Kidney (tissue), 14 donors: Measurements from ENCODE around the gene USP46. TPM values are rescaled to one million over a fixed set of nuclear protein-coding genes. Genes with fewer than 3 reads are reported as not detected.

Experiments used
- DNase-seq, 5 donors: peaks; one replicate each; pipeline ENCODE4 v3.0.0-alpha.2; 2013 to 2020
- FAIRE-seq: peaks from 2 replicates; lab custom pipeline; 2012; peaks lifted over from hg19 to GRCh38; lab: Jason Lieb, UNC
- H3K27ac ChIP-seq, 2 donors: one replicate each; pipeline ENCODE4 v1.7.0; 2013; ENCODE audit warnings: low read depth in 2 of 2, low read length in 2 of 2, inconsistent platforms in 1 of 2
- H3K27me3 ChIP-seq: one replicate; pipeline ENCODE4 v1.7.1; 2013; ENCODE audit warnings: low read length, inconsistent platforms; ENCODE audit not compliant: control insufficient read depth, insufficient read depth
- H3K36me3 ChIP-seq, 3 donors: one replicate each; pipeline versions ENCODE4 v1.7.0 to v1.7.1; 2013; ENCODE audit warnings: low read length in 3 of 3, control low read depth in 1 of 3, inconsistent platforms in 1 of 3; ENCODE audit not compliant: insufficient read depth in 3 of 3, control insufficient read depth in 2 of 3
- H3K4me1 ChIP-seq, 3 donors: one replicate each; pipeline versions ENCODE4 v1.7.0 to v1.7.1; 2013; ENCODE audit warnings: low read length in 3 of 3, inconsistent platforms in 1 of 3, low read depth in 1 of 3; ENCODE audit not compliant: control insufficient read depth in 2 of 3, insufficient read depth in 2 of 3
- H3K4me3 ChIP-seq, 3 donors: one replicate each; pipeline versions ENCODE4 v1.7.0 to v1.8.1; 2013; ENCODE audit warnings: low read length in 3 of 3, control low read depth in 1 of 3, inconsistent platforms in 1 of 3
- H3K9ac ChIP-seq, 3 donors: one replicate each; pipeline versions ENCODE4 v1.7.0 to v1.7.1; 2013; ENCODE audit warnings: low read length in 3 of 3, control low read depth in 1 of 3, inconsistent platforms in 1 of 3
- H3K9me3 ChIP-seq, 3 donors: one replicate each; pipeline versions ENCODE4 v1.7.0 to v1.7.1; 2013; ENCODE audit warnings: low read length in 3 of 3, control low read depth in 1 of 3, inconsistent platforms in 1 of 3; ENCODE audit not compliant: control insufficient read depth in 2 of 3, insufficient read depth in 1 of 3
- intact Hi-C: fragments of 100-400 bp; cut with DNase I; formaldehyde crosslinking; loops from one replicate; pipeline ENCODE4 v1.11.1; 2022
- polyA plus RNA-seq: library from polyadenylated mRNA; stranded (reverse); fragments of 350-450 nt; fragmentation: Illumina TruSeq; extraction: RNeasy Lipid Tissue Mini Kit (QIAGEN cat#74804); gene quantifications from one replicate; pipeline ENCODE4 v1.2.3, GENCODE V29; 2014; ENCODE audit warnings: low read depth, low replicate concordance; ENCODE audit not compliant: insufficient read depth
- total RNA-seq: library from RNA; stranded (reverse); fragmentation: NEBNext Ultra II Directional; extraction: Animal tissue kit (Norgen Biotek cat#: 25700); gene quantifications from one replicate; pipeline ENCODE4 v1.2.1, GENCODE V29; 2021
- TF ChIP-seq, protein P1 (sequence below): IDR thresholded peaks from 3 replicates; pipeline ENCODE4 v1.5.1; 2012; ENCODE audit warnings: mild to moderate bottlenecking, moderate library complexity, borderline replicate concordance; ENCODE audit not compliant: insufficient read depth; ENCODE audit errors: extremely low read depth
- donor health status: control.
- donor health status: control.
- donor health status: control.
- donor health status: control.
- donor health status: control.
- donor health status: DM: yes; HTN: yes; CAD: no.
- donor health status: Normal renal cell carcinoma (clear cell type).

USP46 gene
- total and polyA plus RNA-seq, 2 donors from 2014 or later = 8.2 to 16.9 TPM

- intact Hi-C loops = loop anchor here (5.0 kb wide), 1 partner anchor 433 kb away; no protein-coding TSS in a partner anchor
- DNase-seq (no peak), FAIRE-seq (no peak)
- H3K9me3 ChIP-seq = no peaks in the 10 kb centered on the region
- H3K36me3 ChIP-seq = no peaks in the 10 kb centered on the region
- H3K27ac ChIP-seq = no peak overlapping the region
- no peaks in the 10 kb centered on the region for H3K27me3 ChIP-seq
- TF ChIP-seq, protein P1, sequence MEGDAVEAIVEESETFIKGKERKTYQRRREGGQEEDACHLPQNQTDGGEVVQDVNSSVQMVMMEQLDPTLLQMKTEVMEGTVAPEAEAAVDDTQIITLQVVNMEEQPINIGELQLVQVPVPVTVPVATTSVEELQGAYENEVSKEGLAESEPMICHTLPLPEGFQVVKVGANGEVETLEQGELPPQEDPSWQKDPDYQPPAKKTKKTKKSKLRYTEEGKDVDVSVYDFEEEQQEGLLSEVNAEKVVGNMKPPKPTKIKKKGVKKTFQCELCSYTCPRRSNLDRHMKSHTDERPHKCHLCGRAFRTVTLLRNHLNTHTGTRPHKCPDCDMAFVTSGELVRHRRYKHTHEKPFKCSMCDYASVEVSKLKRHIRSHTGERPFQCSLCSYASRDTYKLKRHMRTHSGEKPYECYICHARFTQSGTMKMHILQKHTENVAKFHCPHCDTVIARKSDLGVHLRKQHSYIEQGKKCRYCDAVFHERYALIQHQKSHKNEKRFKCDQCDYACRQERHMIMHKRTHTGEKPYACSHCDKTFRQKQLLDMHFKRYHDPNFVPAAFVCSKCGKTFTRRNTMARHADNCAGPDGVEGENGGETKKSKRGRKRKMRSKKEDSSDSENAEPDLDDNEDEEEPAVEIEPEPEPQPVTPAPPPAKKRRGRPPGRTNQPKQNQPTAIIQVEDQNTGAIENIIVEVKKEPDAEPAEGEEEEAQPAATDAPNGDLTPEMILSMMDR = no peak
- H3K4me1 ChIP-seq = no peaks in the 10 kb centered on the region
- no peak overlapping the region for H3K9ac ChIP-seq
- H3K4me3 ChIP-seq = no peak overlapping the region
Measured at GRCh38 chr4:52548818-52549570, 110.1 kb downstream of the USP46 start.

- no peak overlapping the region for H3K27ac ChIP-seq
Measured at GRCh38 chr4:52546449-52546848, 112.7 kb downstream of the USP46 start.

GRCh38 chr4:52545099-52546069 lies 113.7 kb downstream of the USP46 start:
- no peak overlapping the region for H3K9ac ChIP-seq
- no peaks in the 10 kb centered on the region for H3K4me1 ChIP-seq
- TF ChIP-seq, protein P1 = peak; percentile 97
- no peak overlapping the region for H3K4me3 ChIP-seq
- DNase-seq (peak; percentile 77 to 82 (median 80)), FAIRE-seq (peak; percentile 62)
- H3K9me3 ChIP-seq = no peaks in the 10 kb centered on the region
- H3K27ac ChIP-seq = no peak overlapping the region
- no peaks in the 10 kb centered on the region for H3K27me3 ChIP-seq
- no peaks in the 10 kb centered on the region for H3K36me3 ChIP-seq
- intact Hi-C loops = loop anchor here (5.0 kb wide), 1 partner anchor 437 kb away; no protein-coding TSS in a partner anchor

More at GRCh38 chr4:52546449-52546848, 112.7 kb downstream of the USP46 start:
- DNase-seq = no peak
- Histone ChIP-seq H3K36me3 (no peaks in the 10 kb centered on the region), H3K27me3 (no peaks in the 10 kb centered on the region), H3K4me3 (no peak overlapping the region), H3K4me1 (no peaks in the 10 kb centered on the region), H3K9ac (no peak overlapping the region), H3K9me3 (no peaks in the 10 kb centered on the region)
- FAIRE-seq = no peak
- TF ChIP-seq, protein P1 = no peak
- intact Hi-C loops = loop anchor here (5.0 kb wide), 1 partner anchor 436 kb away; no protein-coding TSS in a partner anchor

Other genes with a start within 250 kb of the USP46 start
- 1.8 TPM for gene ERVMER34-1, start 92.1 kb upstream of the USP46 start, total RNA-seq
- 4.2 TPM for gene ERVMER34-1, start 92.1 kb upstream of the USP46 start, polyA plus RNA-seq
- gene RASL11B, start 203.0 kb upstream of the USP46 start, total RNA-seq = 4.3 TPM
- gene RASL11B, start 203.0 kb upstream of the USP46 start, polyA plus RNA-seq = 45.9 TPM